8988T (cell line): Measurements from ENCODE around the gene BLNK.

ENCODE experiments used
- DNase-seq: peaks from one replicate; pipeline ENCODE4 v3.0.0; 2011

Gene BLNK

GRCh38 chr10:96287392-96288105 lies 16.2 kb upstream of the BLNK start:
- DNase-seq, result no peak

- no peak for DNase-seq
Measured at GRCh38 chr10:96285331-96285752, 14.0 kb upstream of the BLNK start.

GRCh38 chr10:96283756-96284155 lies 12.4 kb upstream of the BLNK start:
- no peak for DNase-seq

GRCh38 chr10:96283351-96283750 lies 12.0 kb upstream of the BLNK start:
- no peak for DNase-seq

- DNase-seq, result no peak
Measured at GRCh38 chr10:96281444-96282029, 10.2 kb upstream of the BLNK start.

GRCh38 chr10:96280859-96281258 lies 9.5 kb upstream of the BLNK start:
- DNase-seq, result no peak

- DNase-seq, result no peak
Measured at GRCh38 chr10:96279191-96279641, 7.8 kb upstream of the BLNK start.

- DNase-seq, result no peak
Measured at GRCh38 chr10:96276831-96277230, 5.5 kb upstream of the BLNK start.

- DNase-seq, result no peak
Measured at GRCh38 chr10:96276426-96276825, 5.1 kb upstream of the BLNK start.

GRCh38 chr10:96275685-96276418 lies 4.5 kb upstream of the BLNK start:
- no peak for DNase-seq

GRCh38 chr10:96272316-96273280 lies 1.2 kb upstream of the BLNK start:
- no peak for DNase-seq

GRCh38 chr10:96270571-96270970 lies 798 bp downstream of the BLNK start:
- no peak for DNase-seq

- no peak for DNase-seq
Measured at GRCh38 chr10:96269438-96270300, 1.7 kb downstream of the BLNK start.

- no peak for DNase-seq
Measured at GRCh38 chr10:96268341-96268909, 2.9 kb downstream of the BLNK start.

- DNase-seq, result no peak
Measured at GRCh38 chr10:96267234-96267705, 4.1 kb downstream of the BLNK start.

GRCh38 chr10:96266118-96266770 lies 5.1 kb downstream of the BLNK start:
- no peak for DNase-seq

GRCh38 chr10:96264938-96265337 lies 6.4 kb downstream of the BLNK start:
- no peak for DNase-seq

- DNase-seq, result no peak
Measured at GRCh38 chr10:96263669-96264068, 7.7 kb downstream of the BLNK start.

- DNase-seq, result no peak
Measured at GRCh38 chr10:96263176-96263575, 8.2 kb downstream of the BLNK start.

- no peak for DNase-seq
Measured at GRCh38 chr10:96261930-96262329, 9.4 kb downstream of the BLNK start.

- DNase-seq, result no peak
Measured at GRCh38 chr10:96261132-96261531, 10.2 kb downstream of the BLNK start.
